Measurements from ENCODE around the gene FRK. TPM values are rescaled to one million over a fixed set of nuclear protein-coding genes. Genes with fewer than 3 reads are reported as not detected.
"Not testable (repeated sequence)": the region's sequence is repeated elsewhere in the genome, so short reads cannot be mapped to it uniquely, and the experiment has no call there.

FRK gene
- total RNA-seq, 4 donors from 2014 or later = 0.24 to 1.9 (median 1.5) TPM

GRCh38 chr6:115948751-115949150 is 111.9 kb downstream of the FRK start:
- no peak for DNase-seq (ENCODE audit: low spot score)
- no peak for TF ChIP-seq CTCF (IDR thresholded peaks at IDR 0.05)
- ATAC-seq (ENCODE audit: low FRiP score) = no peak

- no peak for ATAC-seq (ENCODE audit: low FRiP score)
- TF ChIP-seq CTCF (IDR thresholded peaks at IDR 0.05) = no peak
- no peak for DNase-seq (ENCODE audit: low spot score)
These were observed 112.6 kb downstream of the FRK start for GRCh38 chr6:115947966-115948541.

GRCh38 chr6:115945812-115946211 is 114.9 kb downstream of the FRK start:
- ATAC-seq (ENCODE audit: low FRiP score) (no peak), DNase-seq (ENCODE audit: low spot score) (no peak)
- no peak for TF ChIP-seq CTCF (IDR thresholded peaks at IDR 0.05)

- no peak for TF ChIP-seq CTCF (IDR thresholded peaks at IDR 0.05)
- DNase-seq (ENCODE audit: low spot score) (no peak), ATAC-seq (ENCODE audit: low FRiP score) (no peak)
These were observed 115.4 kb downstream of the FRK start for GRCh38 chr6:115945306-115945705.

- not testable (repeated sequence) for ATAC-seq (ENCODE audit: low FRiP score); DNase-seq (ENCODE audit: low spot score)
These were observed 115.9 kb downstream of the FRK start for GRCh38 chr6:115944829-115945228.

- not testable (repeated sequence) for ATAC-seq (ENCODE audit: low FRiP score); DNase-seq (ENCODE audit: low spot score)
These were observed 123.2 kb downstream of the FRK start for GRCh38 chr6:115937502-115937901.

GRCh38 chr6:115935361-115935760 is 125.3 kb downstream of the FRK start:
- ATAC-seq (ENCODE audit: low FRiP score) (no peak), DNase-seq (ENCODE audit: low spot score) (no peak)
- no peak for TF ChIP-seq CTCF (IDR thresholded peaks at IDR 0.05)

- no peak for DNase-seq (ENCODE audit: low spot score)
- ATAC-seq (ENCODE audit: low FRiP score) = no peak
- TF ChIP-seq CTCF (IDR thresholded peaks at IDR 0.05) = no peak
These were observed 125.9 kb downstream of the FRK start for GRCh38 chr6:115934829-115935228.

Data from omental fat pad (tissue), 4 donors.